PFSK-1 (cell line): Measurements from ENCODE around the gene MATN3.

Experiments
- POLR2AphosphoS5 ChIP-seq: IDR thresholded peaks from 2 replicates; pipeline ENCODE4 v1.6.1; 2012; ENCODE audit warnings: low read depth, mild to moderate bottlenecking, control low read depth, low read length, moderate library complexity
- REST ChIP-seq, 2 experiments: IDR thresholded peaks; 2 replicates each; pipeline versions ENCODE4 v1.6.1 to v1.8.0; 2011 to 2012; ENCODE audit warnings: low read depth in 2 of 2, low read length in 2 of 2, control low read depth in 1 of 2, inconsistent platforms in 1 of 2, mild to moderate bottlenecking in 1 of 2, moderate library complexity in 1 of 2; ENCODE audit not compliant: insufficient read depth in 1 of 2
- SIN3A ChIP-seq: IDR thresholded peaks from 2 replicates; pipeline ENCODE4 v1.6.1; 2012; ENCODE audit warnings: mild to moderate bottlenecking, low read length, moderate library complexity, borderline replicate concordance; ENCODE audit not compliant: insufficient read depth
- TAF1 ChIP-seq: IDR thresholded peaks from 2 replicates; pipeline ENCODE4 v1.6.1; 2012; ENCODE audit warnings: low read length, control low read depth, borderline replicate concordance; ENCODE audit not compliant: insufficient read depth

GRCh38 chr2:19979932-19980331 is 32.5 kb downstream of the MATN3 start:
- no peak for TF ChIP-seq POLR2AphosphoS5
- no peak for TF ChIP-seq TAF1
- no peak for TF ChIP-seq REST (IDR thresholded peaks at IDR 0.05; ENCODE audit: insufficient read depth in 1 of 2, low read depth in 2 of 2, low read length in 2 of 2)
- TF ChIP-seq SIN3A: no peak
